Measurements from ENCODE around the gene TES.
"Not testable (repeated sequence)": the region's sequence is repeated elsewhere in the genome, so short reads cannot be mapped to it uniquely, and the experiment has no call there.

DNA sequence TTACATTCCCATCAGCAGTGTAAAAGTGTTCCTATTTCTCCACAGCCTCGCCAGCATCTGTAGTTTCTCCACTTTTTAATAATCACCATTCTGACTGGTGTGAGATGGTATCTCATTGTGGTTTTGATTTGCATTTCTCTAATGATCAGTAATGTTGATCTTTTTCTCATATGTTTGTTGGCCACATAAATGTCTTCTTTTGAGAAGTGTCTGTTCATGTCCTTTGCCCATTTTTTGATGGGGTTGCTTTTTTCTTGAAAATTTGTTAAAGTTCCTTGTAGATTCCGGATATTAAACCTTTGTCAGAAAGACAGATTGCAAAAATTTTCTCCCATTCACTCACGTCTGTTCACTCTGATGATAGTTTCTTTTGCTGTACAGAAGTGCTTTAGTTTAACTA, 35.2 kb upstream of the TES start:
- TF ChIP-seq GATAD2A (IDR thresholded peaks at IDR 0.05); EP300 (IDR thresholded peaks at IDR 0.05; ENCODE audit: low read length); SMARCE1 (IDR thresholded peaks at IDR 0.05); ZBTB1 (CRISPR knock-in tag; IDR thresholded peaks at IDR 0.05; ENCODE audit: borderline replicate concordance, low read depth); POLR3G (IDR thresholded peaks at IDR 0.05; ENCODE audit: extremely low read depth, insufficient read length, insufficient replicate concordance); TEAD4 (IDR thresholded peaks at IDR 0.05; ENCODE audit: low read length); TEAD4 (CRISPR knock-in tag; IDR thresholded peaks at IDR 0.05; ENCODE audit: borderline replicate concordance); EZH2 (IDR thresholded peaks at IDR 0.05; ENCODE audit: borderline replicate concordance, low read depth, low read length): not testable (repeated sequence)
- TF ChIP-seq, protein P1, sequence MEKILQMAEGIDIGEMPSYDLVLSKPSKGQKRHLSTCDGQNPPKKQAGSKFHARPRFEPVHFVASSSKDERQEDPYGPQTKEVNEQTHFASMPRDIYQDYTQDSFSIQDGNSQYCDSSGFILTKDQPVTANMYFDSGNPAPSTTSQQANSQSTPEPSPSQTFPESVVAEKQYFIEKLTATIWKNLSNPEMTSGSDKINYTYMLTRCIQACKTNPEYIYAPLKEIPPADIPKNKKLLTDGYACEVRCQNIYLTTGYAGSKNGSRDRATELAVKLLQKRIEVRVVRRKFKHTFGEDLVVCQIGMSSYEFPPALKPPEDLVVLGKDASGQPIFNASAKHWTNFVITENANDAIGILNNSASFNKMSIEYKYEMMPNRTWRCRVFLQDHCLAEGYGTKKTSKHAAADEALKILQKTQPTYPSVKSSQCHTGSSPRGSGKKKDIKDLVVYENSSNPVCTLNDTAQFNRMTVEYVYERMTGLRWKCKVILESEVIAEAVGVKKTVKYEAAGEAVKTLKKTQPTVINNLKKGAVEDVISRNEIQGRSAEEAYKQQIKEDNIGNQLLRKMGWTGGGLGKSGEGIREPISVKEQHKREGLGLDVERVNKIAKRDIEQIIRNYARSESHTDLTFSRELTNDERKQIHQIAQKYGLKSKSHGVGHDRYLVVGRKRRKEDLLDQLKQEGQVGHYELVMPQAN (IDR thresholded peaks at IDR 0.05; ENCODE audit: borderline replicate concordance): not testable (repeated sequence)
- TF ChIP-seq, protein P2, sequence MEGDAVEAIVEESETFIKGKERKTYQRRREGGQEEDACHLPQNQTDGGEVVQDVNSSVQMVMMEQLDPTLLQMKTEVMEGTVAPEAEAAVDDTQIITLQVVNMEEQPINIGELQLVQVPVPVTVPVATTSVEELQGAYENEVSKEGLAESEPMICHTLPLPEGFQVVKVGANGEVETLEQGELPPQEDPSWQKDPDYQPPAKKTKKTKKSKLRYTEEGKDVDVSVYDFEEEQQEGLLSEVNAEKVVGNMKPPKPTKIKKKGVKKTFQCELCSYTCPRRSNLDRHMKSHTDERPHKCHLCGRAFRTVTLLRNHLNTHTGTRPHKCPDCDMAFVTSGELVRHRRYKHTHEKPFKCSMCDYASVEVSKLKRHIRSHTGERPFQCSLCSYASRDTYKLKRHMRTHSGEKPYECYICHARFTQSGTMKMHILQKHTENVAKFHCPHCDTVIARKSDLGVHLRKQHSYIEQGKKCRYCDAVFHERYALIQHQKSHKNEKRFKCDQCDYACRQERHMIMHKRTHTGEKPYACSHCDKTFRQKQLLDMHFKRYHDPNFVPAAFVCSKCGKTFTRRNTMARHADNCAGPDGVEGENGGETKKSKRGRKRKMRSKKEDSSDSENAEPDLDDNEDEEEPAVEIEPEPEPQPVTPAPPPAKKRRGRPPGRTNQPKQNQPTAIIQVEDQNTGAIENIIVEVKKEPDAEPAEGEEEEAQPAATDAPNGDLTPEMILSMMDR (IDR thresholded peaks at IDR 0.05 in 2 of 3, conservative IDR thresholded peaks at IDR 0.05 in 1 of 3; ENCODE audit: insufficient read depth in 2 of 3, low read depth in 1 of 3, low read length in 3 of 3): not testable (repeated sequence)
- TF ChIP-seq, protein P3, sequence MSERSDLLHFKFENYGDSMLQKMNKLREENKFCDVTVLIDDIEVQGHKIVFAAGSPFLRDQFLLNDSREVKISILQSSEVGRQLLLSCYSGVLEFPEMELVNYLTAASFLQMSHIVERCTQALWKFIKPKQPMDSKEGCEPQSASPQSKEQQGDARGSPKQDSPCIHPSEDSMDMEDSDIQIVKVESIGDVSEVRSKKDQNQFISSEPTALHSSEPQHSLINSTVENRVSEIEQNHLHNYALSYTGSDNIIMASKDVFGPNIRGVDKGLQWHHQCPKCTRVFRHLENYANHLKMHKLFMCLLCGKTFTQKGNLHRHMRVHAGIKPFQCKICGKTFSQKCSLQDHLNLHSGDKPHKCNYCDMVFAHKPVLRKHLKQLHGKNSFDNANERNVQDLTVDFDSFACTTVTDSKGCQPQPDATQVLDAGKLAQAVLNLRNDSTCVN (CRISPR knock-in tag; IDR thresholded peaks at IDR 0.05): not testable (repeated sequence)

Measured in K562 (cell line).